ENCODE measurements around the gene PLEKHG5. TPM values are rescaled to one million over a fixed set of nuclear protein-coding genes. Genes with fewer than 3 reads are reported as not detected.

The PLEKHG5 gene
- total RNA-seq, 1 donor from 2014 or later = 23.3 TPM

DNA sequence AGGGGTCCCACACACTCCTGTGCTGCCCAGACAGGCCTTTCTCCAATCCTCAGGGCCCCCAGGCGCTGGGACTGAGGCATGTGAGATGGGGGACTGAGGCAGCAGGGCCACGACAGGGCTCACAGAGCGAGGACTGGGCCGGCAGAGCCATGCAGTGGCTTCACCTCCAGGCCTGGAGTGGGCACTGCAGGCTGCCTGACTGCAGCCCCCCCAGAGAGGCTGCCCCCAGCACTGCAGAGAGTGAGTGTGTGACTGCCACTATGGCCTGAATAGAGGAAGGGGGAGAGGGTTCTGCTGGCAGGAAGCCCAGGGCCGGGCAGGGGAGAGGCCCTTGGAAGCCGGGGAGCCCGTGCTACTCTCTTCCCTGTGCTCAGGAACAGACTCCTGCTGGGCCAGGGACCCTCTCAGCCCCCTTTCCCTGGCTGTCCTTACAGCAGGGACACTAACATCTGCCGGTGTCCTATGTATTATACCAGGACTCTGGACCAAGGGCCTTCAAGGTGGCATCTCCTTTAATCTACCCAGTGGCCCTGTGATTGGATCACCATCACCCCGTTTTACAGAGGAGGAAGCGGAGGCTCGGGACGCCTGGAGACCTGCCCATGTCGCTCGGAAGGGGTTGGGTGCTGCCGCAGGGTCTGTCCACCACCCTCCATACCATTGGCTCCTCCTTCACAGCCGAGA lies 20.2 kb upstream of the PLEKHG5 start:
- DNase-seq (ENCODE audit: low read depth) = no peak
- H3K4me3 ChIP-seq (ENCODE audit: low read depth, low read length) = no peak overlapping the region
- TF ChIP-seq CTCF (conservative IDR thresholded peaks at IDR 0.05; ENCODE audit: low read depth, low read length) = no peak

- no peak overlapping the region for H3K4me3 ChIP-seq (ENCODE audit: low read depth, low read length)
- TF ChIP-seq CTCF (conservative IDR thresholded peaks at IDR 0.05; ENCODE audit: low read depth, low read length) = no peak
- no peak for DNase-seq (ENCODE audit: low read depth)
Observed at GRCh38 chr1:6511056-6511455, 19.6 kb upstream of the PLEKHG5 start.

DNA sequence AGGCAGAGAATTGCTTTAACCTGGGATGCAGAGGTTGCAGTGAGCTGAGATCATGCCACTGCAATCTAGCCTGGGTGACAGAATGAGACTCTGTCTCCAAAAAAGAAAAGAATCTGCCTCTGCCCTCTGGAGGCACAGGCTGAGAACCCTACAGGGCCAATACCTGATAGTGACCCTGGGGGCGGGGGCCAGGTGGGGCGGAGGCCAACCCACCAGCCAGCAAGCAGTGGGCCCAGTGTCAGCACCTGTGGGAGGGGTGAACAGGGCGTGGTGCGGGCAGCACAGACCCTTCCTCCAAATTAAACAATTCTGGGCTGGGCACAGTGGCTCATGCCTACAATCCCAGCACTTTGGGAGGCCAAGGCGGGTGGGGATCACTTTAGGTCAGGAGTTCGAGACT lies 19.0 kb upstream of the PLEKHG5 start:
- no peak for DNase-seq (ENCODE audit: low read depth)
- TF ChIP-seq CTCF (conservative IDR thresholded peaks at IDR 0.05; ENCODE audit: low read depth, low read length) = no peak
- no peak overlapping the region for H3K4me3 ChIP-seq (ENCODE audit: low read depth, low read length)

- DNase-seq (ENCODE audit: low read depth) = no peak
- no peak for TF ChIP-seq CTCF (conservative IDR thresholded peaks at IDR 0.05; ENCODE audit: low read depth, low read length)
- no peak overlapping the region for H3K4me3 ChIP-seq (ENCODE audit: low read depth, low read length)
Observed at GRCh38 chr1:6509919-6510291, 18.4 kb upstream of the PLEKHG5 start.

GRCh38 chr1:6509220-6509918 lies 17.9 kb upstream of the PLEKHG5 start:
- H3K4me3 ChIP-seq (ENCODE audit: low read depth, low read length) = no peak overlapping the region
- TF ChIP-seq CTCF (conservative IDR thresholded peaks at IDR 0.05; ENCODE audit: low read depth, low read length) = no peak
- no peak for DNase-seq (ENCODE audit: low read depth)

GRCh38 chr1:6508816-6509189 lies 17.3 kb upstream of the PLEKHG5 start:
- TF ChIP-seq CTCF (conservative IDR thresholded peaks at IDR 0.05; ENCODE audit: low read depth, low read length) = no peak
- no peak for DNase-seq (ENCODE audit: low read depth)

More at GRCh38 chr1:6508816-6509189, 17.3 kb upstream of the PLEKHG5 start:
- H3K4me3 ChIP-seq (ENCODE audit: low read depth, low read length) = no peak overlapping the region

Data from epithelial cell of proximal tubule (primary cell).